HCT116 (cell line): ENCODE data around the gene TRPM7.

Experiments used
- CTCF ChIP-seq, 3 experiments: fragments of 200-600 bp in 1 of 3; sonication (generic) in 1 of 3; IDR thresholded peaks in 2 of 3; conservative IDR thresholded peaks in 1 of 3; 2 replicates each; pipeline ENCODE4 v1.5.1; 2012 to 2017; ENCODE audit warnings: low read depth in 2 of 3, low read length in 2 of 3, antibody characterized with exemption in 1 of 3, borderline replicate concordance in 1 of 3, control low read depth in 1 of 3, mild to moderate bottlenecking in 1 of 3, mixed read lengths in 1 of 3, mixed run types in 1 of 3, moderate library complexity in 1 of 3; ENCODE audit not compliant: insufficient read depth in 1 of 3
- EZH2 ChIP-seq: fragments of 200-600 bp; sonication (generic); IDR thresholded peaks from 2 replicates; pipeline ENCODE4 v1.6.1; 2017; ENCODE audit warnings: antibody characterized with exemption, mixed run types
- POLR2AphosphoS5 ChIP-seq: IDR thresholded peaks from 2 replicates; pipeline ENCODE4 v1.6.1; 2011; ENCODE audit warnings: mild to moderate bottlenecking, low read depth, low read length, moderate library complexity
- YY1 ChIP-seq: IDR thresholded peaks from 2 replicates; pipeline ENCODE4 v1.6.1; 2011; ENCODE audit warnings: low read length, low read depth, moderate library complexity, mild to moderate bottlenecking; ENCODE audit not compliant: insufficient replicate concordance; ENCODE audit errors: extremely low read depth

- TF ChIP-seq POLR2AphosphoS5 (no peak), YY1 (no peak), CTCF (IDR thresholded peaks at IDR 0.05 in 2 of 3, conservative IDR thresholded peaks at IDR 0.05 in 1 of 3; ENCODE audit: borderline replicate concordance in 1 of 3, insufficient read depth in 1 of 3, low read depth in 2 of 3, low read length in 2 of 3) (no peak), EZH2 (no peak)
These were observed 5.1 kb downstream of the TRPM7 start for GRCh38 chr15:50681467-50681866.
